Raji (cell line): ENCODE measurements around the gene PAX1.

Source experiments
- POLR2A ChIP-seq: IDR thresholded peaks from 2 replicates; pipeline ENCODE4 v1.6.1; 2011; ENCODE audit warnings: low read depth, low read length, control low read depth; ENCODE audit not compliant: insufficient read depth

Gene PAX1

GRCh38 chr20:21699216-21699508 is 6.3 kb upstream of the PAX1 start:
- TF ChIP-seq POLR2A, result no peak

- TF ChIP-seq POLR2A, result no peak
These were observed 4.1 kb upstream of the PAX1 start for GRCh38 chr20:21701171-21701876.

GRCh38 chr20:21702016-21702415 is 3.4 kb upstream of the PAX1 start:
- TF ChIP-seq POLR2A, result no peak

GRCh38 chr20:21702553-21703470 is 2.7 kb upstream of the PAX1 start:
- TF ChIP-seq POLR2A, result no peak

- TF ChIP-seq POLR2A, result no peak
These were observed 1.6 kb upstream of the PAX1 start for GRCh38 chr20:21703717-21704407.

GRCh38 chr20:21704408-21705385 is 767 bp upstream of the PAX1 start:
- no peak for TF ChIP-seq POLR2A

- TF ChIP-seq POLR2A, result no peak
These were observed 1.1 kb downstream of the PAX1 start for GRCh38 chr20:21706261-21707195.

- no peak for TF ChIP-seq POLR2A
These were observed 1.8 kb downstream of the PAX1 start for GRCh38 chr20:21707267-21707666.

GRCh38 chr20:21707999-21708737 is 2.7 kb downstream of the PAX1 start:
- TF ChIP-seq POLR2A, result no peak

- no peak for TF ChIP-seq POLR2A
These were observed 3.5 kb downstream of the PAX1 start for GRCh38 chr20:21708738-21709534.

GRCh38 chr20:21709535-21709904 is 4.1 kb downstream of the PAX1 start:
- TF ChIP-seq POLR2A, result no peak

- TF ChIP-seq POLR2A, result no peak
These were observed 4.9 kb downstream of the PAX1 start for GRCh38 chr20:21710341-21710740.
